ENCODE results near the gene UPF3A.

UPF3A gene

DNA sequence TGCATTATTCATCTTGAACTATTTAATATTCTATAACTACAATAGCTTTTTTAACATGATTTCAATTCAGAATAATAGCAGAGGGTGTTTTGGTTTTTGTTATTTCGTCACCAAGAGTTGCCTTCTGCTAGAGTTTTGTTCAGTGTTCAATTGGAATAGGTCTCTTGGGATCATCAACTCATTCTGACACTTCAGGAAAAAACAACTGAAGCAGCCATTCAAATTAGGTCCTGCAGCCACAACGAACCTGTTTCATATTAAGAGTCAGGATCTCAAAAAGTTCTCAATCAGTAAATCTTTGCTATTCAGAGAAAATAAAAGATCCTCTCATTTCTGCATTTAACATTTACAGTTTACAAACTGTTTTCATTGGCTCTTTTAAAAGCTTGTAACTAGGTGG is 30.5 kb downstream of the UPF3A start:
- Histone ChIP-seq H3K4me1 (ENCODE audit: control insufficient read depth, insufficient read depth, low read length) (no peaks in the 10 kb centered on the region), H3K27ac (ENCODE audit: extremely low read depth, low read depth, low read length) (no peak overlapping the region), H3K9me3 (ENCODE audit: control insufficient read depth, insufficient read depth, low read depth, low read length) (no peaks in the 10 kb centered on the region), H3K36me3 (ENCODE audit: control insufficient read depth in 2 of 2, insufficient read depth in 1 of 2, low read length in 2 of 2) (no peaks in the 10 kb centered on the region; a peak in 1 of 3 replicates), H3K4me3 (ENCODE audit: low read depth, low read length) (no peak overlapping the region)
- POLR2A ChIA-PET, result interaction anchor here (0.6 to 1.2 kb wide), 2 partner anchors 25 to 30 kb away, joined by 3 to 4 read pairs; no protein-coding TSS in a partner anchor
- CTCF ChIA-PET, result no interaction called here
- TF ChIP-seq ZBTB20 (tag by site-specific recombination; IDR thresholded peaks at IDR 0.05) (no peak), ZNF16 (tag by site-specific recombination; IDR thresholded peaks at IDR 0.05; ENCODE audit: low read depth) (no peak), ZSCAN30 (tag by site-specific recombination; IDR thresholded peaks at IDR 0.05) (0 out of 2 replicates have a peak, but pooled peaks have one; percentile 26), MYNN (tag by site-specific recombination; IDR thresholded peaks at IDR 0.05; ENCODE audit: borderline replicate concordance) (peak; percentile 97)
- TF ChIP-seq, protein P1, sequence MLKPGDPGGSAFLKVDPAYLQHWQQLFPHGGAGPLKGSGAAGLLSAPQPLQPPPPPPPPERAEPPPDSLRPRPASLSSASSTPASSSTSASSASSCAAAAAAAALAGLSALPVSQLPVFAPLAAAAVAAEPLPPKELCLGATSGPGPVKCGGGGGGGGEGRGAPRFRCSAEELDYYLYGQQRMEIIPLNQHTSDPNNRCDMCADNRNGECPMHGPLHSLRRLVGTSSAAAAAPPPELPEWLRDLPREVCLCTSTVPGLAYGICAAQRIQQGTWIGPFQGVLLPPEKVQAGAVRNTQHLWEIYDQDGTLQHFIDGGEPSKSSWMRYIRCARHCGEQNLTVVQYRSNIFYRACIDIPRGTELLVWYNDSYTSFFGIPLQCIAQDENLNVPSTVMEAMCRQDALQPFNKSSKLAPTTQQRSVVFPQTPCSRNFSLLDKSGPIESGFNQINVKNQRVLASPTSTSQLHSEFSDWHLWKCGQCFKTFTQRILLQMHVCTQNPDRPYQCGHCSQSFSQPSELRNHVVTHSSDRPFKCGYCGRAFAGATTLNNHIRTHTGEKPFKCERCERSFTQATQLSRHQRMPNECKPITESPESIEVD (tag by site-specific recombination; IDR thresholded peaks at IDR 0.05), result peak; percentile 75

DNA sequence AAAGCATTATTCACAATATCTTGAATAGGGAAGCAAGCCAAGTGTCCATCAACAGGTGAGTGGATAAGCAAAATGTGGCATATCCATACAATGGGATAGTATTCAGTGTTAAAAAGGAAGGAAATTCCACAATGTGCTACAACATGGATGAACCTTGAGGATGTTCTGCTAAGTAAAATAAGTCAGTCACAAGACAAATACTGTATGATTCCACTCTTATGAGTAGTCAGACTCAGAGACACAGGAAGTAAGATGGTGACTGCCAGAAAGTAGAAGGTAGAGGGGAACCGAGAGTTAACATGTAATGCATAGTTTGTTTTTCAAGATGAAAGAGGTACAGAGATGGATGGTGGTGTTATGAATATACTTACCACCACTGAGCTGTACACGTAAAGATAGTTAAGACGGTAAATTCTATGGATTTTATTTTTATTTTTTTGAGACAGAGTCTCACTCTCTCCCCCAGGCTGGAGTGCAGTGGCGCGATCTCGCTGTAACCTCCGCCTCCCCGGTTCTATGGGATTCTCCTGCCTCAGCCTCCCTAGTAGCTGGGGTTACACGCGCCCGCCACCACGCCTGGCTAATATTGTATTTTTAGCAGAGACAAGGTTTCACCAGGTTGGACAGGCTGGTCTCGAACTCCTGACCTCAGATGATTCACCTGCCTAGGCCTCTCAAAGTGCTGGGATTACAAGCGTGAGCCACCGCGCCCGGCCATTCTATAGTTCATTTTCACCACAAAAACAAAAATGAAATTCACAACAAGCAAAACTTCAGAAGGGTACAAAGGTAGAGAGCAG is 31.9 kb downstream of the UPF3A start:
- Histone ChIP-seq H3K9me3 (ENCODE audit: control insufficient read depth, insufficient read depth, low read depth, low read length) (no peaks in the 10 kb centered on the region), H3K4me1 (ENCODE audit: control insufficient read depth, insufficient read depth, low read length) (no peaks in the 10 kb centered on the region), H3K36me3 (ENCODE audit: control insufficient read depth in 2 of 2, insufficient read depth in 1 of 2, low read length in 2 of 2) (no peaks in the 10 kb centered on the region; a peak in 1 of 3 replicates), H3K27ac (ENCODE audit: extremely low read depth, low read depth, low read length) (peak overlapping the region; percentile 88), H3K4me3 (ENCODE audit: low read depth, low read length) (no peak overlapping the region)
- POLR2A ChIA-PET, result interaction anchor here (1.7 kb wide), 1 partner anchor 31 kb away, joined by 5 read pairs; the partner anchor contains the start of gene UPF3A
- CTCF ChIA-PET, result no interaction called here
- TF ChIP-seq, protein P2, sequence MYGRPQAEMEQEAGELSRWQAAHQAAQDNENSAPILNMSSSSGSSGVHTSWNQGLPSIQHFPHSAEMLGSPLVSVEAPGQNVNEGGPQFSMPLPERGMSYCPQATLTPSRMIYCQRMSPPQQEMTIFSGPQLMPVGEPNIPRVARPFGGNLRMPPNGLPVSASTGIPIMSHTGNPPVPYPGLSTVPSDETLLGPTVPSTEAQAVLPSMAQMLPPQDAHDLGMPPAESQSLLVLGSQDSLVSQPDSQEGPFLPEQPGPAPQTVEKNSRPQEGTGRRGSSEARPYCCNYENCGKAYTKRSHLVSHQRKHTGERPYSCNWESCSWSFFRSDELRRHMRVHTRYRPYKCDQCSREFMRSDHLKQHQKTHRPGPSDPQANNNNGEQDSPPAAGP (tag by site-specific recombination; IDR thresholded peaks at IDR 0.05), result no peak
- TF ChIP-seq ZFHX2 (tag by site-specific recombination; conservative IDR thresholded peaks at IDR 0.05), result no peak
- TF ChIP-seq HOXA7 (CRISPR knock-in tag; IDR thresholded peaks at IDR 0.05; ENCODE audit: borderline replicate concordance), result no peak
- TF ChIP-seq MYNN (tag by site-specific recombination; IDR thresholded peaks at IDR 0.05; ENCODE audit: borderline replicate concordance), result peak; percentile 19; the same call in 1 of the 2 replicates
- no peak for TF ChIP-seq ZNF335 (tag by site-specific recombination; conservative IDR thresholded peaks at IDR 0.05)
- TF ChIP-seq, protein P3, sequence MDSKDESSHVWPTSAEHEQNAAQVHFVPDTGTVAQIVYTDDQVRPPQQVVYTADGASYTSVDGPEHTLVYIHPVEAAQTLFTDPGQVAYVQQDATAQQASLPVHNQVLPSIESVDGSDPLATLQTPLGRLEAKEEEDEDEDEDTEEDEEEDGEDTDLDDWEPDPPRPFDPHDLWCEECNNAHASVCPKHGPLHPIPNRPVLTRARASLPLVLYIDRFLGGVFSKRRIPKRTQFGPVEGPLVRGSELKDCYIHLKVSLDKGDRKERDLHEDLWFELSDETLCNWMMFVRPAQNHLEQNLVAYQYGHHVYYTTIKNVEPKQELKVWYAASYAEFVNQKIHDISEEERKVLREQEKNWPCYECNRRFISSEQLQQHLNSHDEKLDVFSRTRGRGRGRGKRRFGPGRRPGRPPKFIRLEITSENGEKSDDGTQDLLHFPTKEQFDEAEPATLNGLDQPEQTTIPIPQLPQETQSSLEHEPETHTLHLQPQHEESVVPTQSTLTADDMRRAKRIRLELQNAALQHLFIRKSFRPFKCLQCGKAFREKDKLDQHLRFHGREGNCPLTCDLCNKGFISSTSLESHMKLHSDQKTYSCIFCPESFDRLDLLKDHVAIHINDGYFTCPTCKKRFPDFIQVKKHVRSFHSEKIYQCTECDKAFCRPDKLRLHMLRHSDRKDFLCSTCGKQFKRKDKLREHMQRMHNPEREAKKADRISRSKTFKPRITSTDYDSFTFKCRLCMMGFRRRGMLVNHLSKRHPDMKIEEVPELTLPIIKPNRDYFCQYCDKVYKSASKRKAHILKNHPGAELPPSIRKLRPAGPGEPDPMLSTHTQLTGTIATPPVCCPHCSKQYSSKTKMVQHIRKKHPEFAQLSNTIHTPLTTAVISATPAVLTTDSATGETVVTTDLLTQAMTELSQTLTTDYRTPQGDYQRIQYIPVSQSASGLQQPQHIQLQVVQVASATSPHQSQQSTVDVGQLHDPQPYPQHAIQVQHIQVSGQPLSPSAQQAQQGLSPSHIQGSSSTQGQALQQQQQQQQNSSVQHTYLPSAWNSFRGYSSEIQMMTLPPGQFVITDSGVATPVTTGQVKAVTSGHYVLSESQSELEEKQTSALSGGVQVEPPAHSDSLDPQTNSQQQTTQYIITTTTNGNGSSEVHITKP (tag by site-specific recombination; IDR thresholded peaks at IDR 0.05), result peak; percentile 100
- no peak for TF ChIP-seq ZNF423 (tag by site-specific recombination; IDR thresholded peaks at IDR 0.05)
- no peak for TF ChIP-seq ZNF266 (tag by site-specific recombination; IDR thresholded peaks at IDR 0.05; ENCODE audit: low read depth)
- no peak for TF ChIP-seq GLIS1 (tag by site-specific recombination; IDR thresholded peaks at IDR 0.05)
- no peak for TF ChIP-seq ZNF658 (tag by site-specific recombination; IDR thresholded peaks at IDR 0.05)
- TF ChIP-seq, protein P4, sequence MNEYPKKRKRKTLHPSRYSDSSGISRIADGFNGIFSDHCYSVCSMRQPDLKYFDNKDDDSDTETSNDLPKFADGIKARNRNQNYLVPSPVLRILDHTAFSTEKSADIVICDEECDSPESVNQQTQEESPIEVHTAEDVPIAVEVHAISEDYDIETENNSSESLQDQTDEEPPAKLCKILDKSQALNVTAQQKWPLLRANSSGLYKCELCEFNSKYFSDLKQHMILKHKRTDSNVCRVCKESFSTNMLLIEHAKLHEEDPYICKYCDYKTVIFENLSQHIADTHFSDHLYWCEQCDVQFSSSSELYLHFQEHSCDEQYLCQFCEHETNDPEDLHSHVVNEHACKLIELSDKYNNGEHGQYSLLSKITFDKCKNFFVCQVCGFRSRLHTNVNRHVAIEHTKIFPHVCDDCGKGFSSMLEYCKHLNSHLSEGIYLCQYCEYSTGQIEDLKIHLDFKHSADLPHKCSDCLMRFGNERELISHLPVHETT (tag by site-specific recombination; IDR thresholded peaks at IDR 0.05), result no peak
- TF ChIP-seq SP2 (tag by site-specific recombination; IDR thresholded peaks at IDR 0.05), result peak; percentile 35
- TF ChIP-seq MZF1 (tag by site-specific recombination; IDR thresholded peaks at IDR 0.05; ENCODE audit: borderline replicate concordance), result no peak
- no peak for TF ChIP-seq ZNF292 (tag by site-specific recombination; IDR thresholded peaks at IDR 0.05; ENCODE audit: borderline replicate concordance, low read depth)
- TF ChIP-seq, protein P5, sequence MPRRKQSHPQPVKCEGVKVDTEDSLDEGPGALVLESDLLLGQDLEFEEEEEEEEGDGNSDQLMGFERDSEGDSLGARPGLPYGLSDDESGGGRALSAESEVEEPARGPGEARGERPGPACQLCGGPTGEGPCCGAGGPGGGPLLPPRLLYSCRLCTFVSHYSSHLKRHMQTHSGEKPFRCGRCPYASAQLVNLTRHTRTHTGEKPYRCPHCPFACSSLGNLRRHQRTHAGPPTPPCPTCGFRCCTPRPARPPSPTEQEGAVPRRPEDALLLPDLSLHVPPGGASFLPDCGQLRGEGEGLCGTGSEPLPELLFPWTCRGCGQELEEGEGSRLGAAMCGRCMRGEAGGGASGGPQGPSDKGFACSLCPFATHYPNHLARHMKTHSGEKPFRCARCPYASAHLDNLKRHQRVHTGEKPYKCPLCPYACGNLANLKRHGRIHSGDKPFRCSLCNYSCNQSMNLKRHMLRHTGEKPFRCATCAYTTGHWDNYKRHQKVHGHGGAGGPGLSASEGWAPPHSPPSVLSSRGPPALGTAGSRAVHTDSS (tag by site-specific recombination; IDR thresholded peaks at IDR 0.05), result no peak
- TF ChIP-seq ZNF174 (tag by site-specific recombination; IDR thresholded peaks at IDR 0.05), result no peak
- no peak for TF ChIP-seq KLF9 (tag by site-specific recombination; IDR thresholded peaks at IDR 0.05; ENCODE audit: low read depth)
- no peak for TF ChIP-seq ZNF223 (tag by site-specific recombination; IDR thresholded peaks at IDR 0.05)
